SJCRH30 (cell line): ENCODE results near the gene SRPX. TPM values are rescaled to one million over a fixed set of nuclear protein-coding genes. Genes with fewer than 3 reads are reported as not detected.

ENCODE experiments used
- DNase-seq, 2 experiments: peaks; one replicate each; pipeline ENCODE4 v3.0.0-alpha.2; 2015 to 2020
- H3K27ac ChIP-seq: fragments of 250-450 bp; sonication (Bioruptor Pico); 2 replicates; pipeline ENCODE4 v1.5.1; 2020; ENCODE audit warnings: mild to moderate bottlenecking, moderate library complexity
- H3K27me3 ChIP-seq: fragments of 250-450 bp; sonication (Bioruptor Pico); 2 replicates; pipeline ENCODE4 v1.5.1; 2020; ENCODE audit warnings: mild to moderate bottlenecking, moderate library complexity
- H3K36me3 ChIP-seq: fragments of 250-450 bp; sonication (Bioruptor Pico); 2 replicates; pipeline ENCODE4 v1.5.1; 2020; ENCODE audit warnings: mild to moderate bottlenecking, moderate library complexity
- H3K4me1 ChIP-seq: fragments of 250-450 bp; sonication (Bioruptor Pico); 2 replicates; pipeline ENCODE4 v1.5.1; 2020; ENCODE audit warnings: mild to moderate bottlenecking, moderate library complexity
- H3K4me3 ChIP-seq: fragments of 250-450 bp; sonication (Bioruptor Pico); 2 replicates; pipeline ENCODE4 v1.5.1; 2020; ENCODE audit warnings: mild to moderate bottlenecking, moderate library complexity
- H3K9me3 ChIP-seq: fragments of 250-450 bp; sonication (Bioruptor Pico); replicated peaks from 2 replicates; pipeline ENCODE4 v1.5.1; 2020; ENCODE audit warnings: mild to moderate bottlenecking, moderate library complexity
- total RNA-seq: library from RNA; depleted of rRNA; stranded (reverse); fragments of >200 nt; shearing (Covaris generic); gene quantifications from 2 replicates; pipeline ENCODE4 v1.2.3, GENCODE V29; 2014

The SRPX gene
- total RNA-seq, 1 experiment from 2014 or later, result 10.2 TPM

- Histone ChIP-seq H3K4me1 (no peaks in the 10 kb centered on the region), H3K27me3 (no peaks in the 10 kb centered on the region), H3K4me3 (no peak overlapping the region), H3K36me3 (no peaks in the 10 kb centered on the region), H3K27ac (no peak overlapping the region), H3K9me3 (no peaks in the 10 kb centered on the region)
- no peak for DNase-seq
Observed at GRCh38 chrX:38221391-38221929, 789 bp upstream of the SRPX start.

- H3K27ac ChIP-seq, result no peak overlapping the region
- H3K4me1 ChIP-seq, result no peaks in the 10 kb centered on the region
- no peaks in the 10 kb centered on the region for H3K9me3 ChIP-seq
- H3K27me3 ChIP-seq, result no peaks in the 10 kb centered on the region
- peak; percentile 49 to 66 for DNase-seq
- H3K36me3 ChIP-seq, result no peaks in the 10 kb centered on the region
- H3K4me3 ChIP-seq, result peak overlapping the region; percentile 63
Observed at GRCh38 chrX:38220024-38220414, 652 bp downstream of the SRPX start.

GRCh38 chrX:38216642-38217041, 4.0 kb downstream of the SRPX start:
- no peaks in the 10 kb centered on the region for H3K4me1 ChIP-seq
- H3K36me3 ChIP-seq, result no peaks in the 10 kb centered on the region
- no peak for DNase-seq
- no peaks in the 10 kb centered on the region for H3K27me3 ChIP-seq
- no peak overlapping the region for H3K27ac ChIP-seq
- no peaks in the 10 kb centered on the region for H3K9me3 ChIP-seq
- no peak overlapping the region for H3K4me3 ChIP-seq

- Histone ChIP-seq H3K27me3 (no peaks in the 10 kb centered on the region), H3K4me1 (no peaks in the 10 kb centered on the region), H3K27ac (no peak overlapping the region), H3K36me3 (no peaks in the 10 kb centered on the region), H3K9me3 (no peaks in the 10 kb centered on the region), H3K4me3 (no peak overlapping the region)
- DNase-seq, result peak in 1 of 2 experiments; percentile 12
Observed at GRCh38 chrX:38214551-38215531, 5.8 kb downstream of the SRPX start.

GRCh38 chrX:38214044-38214443, 6.6 kb downstream of the SRPX start:
- no peak overlapping the region for H3K27ac ChIP-seq
- DNase-seq, result no peak

GRCh38 chrX:38211891-38212635, 8.6 kb downstream of the SRPX start:
- H3K27ac ChIP-seq, result no peak overlapping the region
- no peaks in the 10 kb centered on the region for H3K9me3 ChIP-seq
- H3K36me3 ChIP-seq, result no peaks in the 10 kb centered on the region
- DNase-seq, result no peak
- no peaks in the 10 kb centered on the region for H3K4me1 ChIP-seq
- H3K27me3 ChIP-seq, result no peaks in the 10 kb centered on the region
- H3K4me3 ChIP-seq, result no peak overlapping the region

More at GRCh38 chrX:38214044-38214443, 6.6 kb downstream of the SRPX start:
- Histone ChIP-seq H3K4me1 (no peaks in the 10 kb centered on the region), H3K4me3 (no peak overlapping the region), H3K36me3 (no peaks in the 10 kb centered on the region), H3K27me3 (no peaks in the 10 kb centered on the region), H3K9me3 (no peaks in the 10 kb centered on the region)

GRCh38 chrX:38206542-38206941, 14.1 kb downstream of the SRPX start:
- Histone ChIP-seq H3K9me3 (no peaks in the 10 kb centered on the region), H3K27ac (no peak overlapping the region), H3K27me3 (no peaks in the 10 kb centered on the region), H3K4me1 (no peaks in the 10 kb centered on the region), H3K4me3 (no peak overlapping the region), H3K36me3 (no peaks in the 10 kb centered on the region)
- DNase-seq, result no peak

- no peak for DNase-seq
- H3K4me1 ChIP-seq, result no peaks in the 10 kb centered on the region
- H3K27me3 ChIP-seq, result no peaks in the 10 kb centered on the region
- no peaks in the 10 kb centered on the region for H3K36me3 ChIP-seq
- H3K27ac ChIP-seq, result no peak overlapping the region
- H3K9me3 ChIP-seq, result no peaks in the 10 kb centered on the region
- H3K4me3 ChIP-seq, result no peak overlapping the region
Observed at GRCh38 chrX:38206036-38206435, 14.6 kb downstream of the SRPX start.

- H3K4me3 ChIP-seq, result no peak overlapping the region
- no peaks in the 10 kb centered on the region for H3K9me3 ChIP-seq
- no peaks in the 10 kb centered on the region for H3K27me3 ChIP-seq
- H3K36me3 ChIP-seq, result no peaks in the 10 kb centered on the region
- H3K4me1 ChIP-seq, result no peaks in the 10 kb centered on the region
- H3K27ac ChIP-seq, result no peak overlapping the region
- DNase-seq, result no peak
Observed at GRCh38 chrX:38205039-38205438, 15.6 kb downstream of the SRPX start.

GRCh38 chrX:38192007-38192810, 28.5 kb downstream of the SRPX start:
- H3K36me3 ChIP-seq, result no peaks in the 10 kb centered on the region
- peak in 1 of 2 experiments; percentile 15 for DNase-seq
- H3K4me3 ChIP-seq, result no peak overlapping the region
- no peaks in the 10 kb centered on the region for H3K9me3 ChIP-seq
- no peaks in the 10 kb centered on the region for H3K4me1 ChIP-seq
- H3K27me3 ChIP-seq, result no peaks in the 10 kb centered on the region
- no peak overlapping the region for H3K27ac ChIP-seq

GRCh38 chrX:38189431-38190250, 31.0 kb downstream of the SRPX start:
- Histone ChIP-seq H3K27ac (no peak overlapping the region), H3K4me1 (no peaks in the 10 kb centered on the region), H3K9me3 (no peaks in the 10 kb centered on the region), H3K36me3 (no peaks in the 10 kb centered on the region), H3K4me3 (no peak overlapping the region), H3K27me3 (no peaks in the 10 kb centered on the region)
- no peak for DNase-seq

GRCh38 chrX:38183596-38183995, 37.1 kb downstream of the SRPX start:
- H3K4me3 ChIP-seq, result no peak overlapping the region
- no peaks in the 10 kb centered on the region for H3K36me3 ChIP-seq
- DNase-seq, result no peak
- no peaks in the 10 kb centered on the region for H3K4me1 ChIP-seq
- H3K27me3 ChIP-seq, result no peaks in the 10 kb centered on the region
- H3K9me3 ChIP-seq, result no peaks in the 10 kb centered on the region
- H3K27ac ChIP-seq, result no peak overlapping the region

GRCh38 chrX:38181357-38181756, 39.3 kb downstream of the SRPX start:
- no peaks in the 10 kb centered on the region for H3K9me3 ChIP-seq
- no peak overlapping the region for H3K27ac ChIP-seq
- no peaks in the 10 kb centered on the region for H3K27me3 ChIP-seq
- no peak for DNase-seq
- no peak overlapping the region for H3K4me3 ChIP-seq
- H3K36me3 ChIP-seq, result no peaks in the 10 kb centered on the region
- H3K4me1 ChIP-seq, result no peaks in the 10 kb centered on the region

- Histone ChIP-seq H3K4me1 (no peaks in the 10 kb centered on the region), H3K27me3 (no peaks in the 10 kb centered on the region), H3K4me3 (no peak overlapping the region), H3K27ac (no peak overlapping the region), H3K36me3 (no peaks in the 10 kb centered on the region), H3K9me3 (no peaks in the 10 kb centered on the region)
- DNase-seq, result no peak
Observed at GRCh38 chrX:38178396-38178795, 42.3 kb downstream of the SRPX start.
